ENCODE measurements around the gene EXOSC5.

- TF ChIP-seq CTCF (IDR thresholded peaks at IDR 0.05) (no peak), POLR2AphosphoS5 (IDR thresholded peaks at IDR 0.05; ENCODE audit: low read depth, low read length) (no peak), SIN3A (IDR thresholded peaks at IDR 0.05; ENCODE audit: borderline replicate concordance, insufficient read depth, low read depth, low read length) (no peak)
- TF ChIP-seq, protein P1, sequence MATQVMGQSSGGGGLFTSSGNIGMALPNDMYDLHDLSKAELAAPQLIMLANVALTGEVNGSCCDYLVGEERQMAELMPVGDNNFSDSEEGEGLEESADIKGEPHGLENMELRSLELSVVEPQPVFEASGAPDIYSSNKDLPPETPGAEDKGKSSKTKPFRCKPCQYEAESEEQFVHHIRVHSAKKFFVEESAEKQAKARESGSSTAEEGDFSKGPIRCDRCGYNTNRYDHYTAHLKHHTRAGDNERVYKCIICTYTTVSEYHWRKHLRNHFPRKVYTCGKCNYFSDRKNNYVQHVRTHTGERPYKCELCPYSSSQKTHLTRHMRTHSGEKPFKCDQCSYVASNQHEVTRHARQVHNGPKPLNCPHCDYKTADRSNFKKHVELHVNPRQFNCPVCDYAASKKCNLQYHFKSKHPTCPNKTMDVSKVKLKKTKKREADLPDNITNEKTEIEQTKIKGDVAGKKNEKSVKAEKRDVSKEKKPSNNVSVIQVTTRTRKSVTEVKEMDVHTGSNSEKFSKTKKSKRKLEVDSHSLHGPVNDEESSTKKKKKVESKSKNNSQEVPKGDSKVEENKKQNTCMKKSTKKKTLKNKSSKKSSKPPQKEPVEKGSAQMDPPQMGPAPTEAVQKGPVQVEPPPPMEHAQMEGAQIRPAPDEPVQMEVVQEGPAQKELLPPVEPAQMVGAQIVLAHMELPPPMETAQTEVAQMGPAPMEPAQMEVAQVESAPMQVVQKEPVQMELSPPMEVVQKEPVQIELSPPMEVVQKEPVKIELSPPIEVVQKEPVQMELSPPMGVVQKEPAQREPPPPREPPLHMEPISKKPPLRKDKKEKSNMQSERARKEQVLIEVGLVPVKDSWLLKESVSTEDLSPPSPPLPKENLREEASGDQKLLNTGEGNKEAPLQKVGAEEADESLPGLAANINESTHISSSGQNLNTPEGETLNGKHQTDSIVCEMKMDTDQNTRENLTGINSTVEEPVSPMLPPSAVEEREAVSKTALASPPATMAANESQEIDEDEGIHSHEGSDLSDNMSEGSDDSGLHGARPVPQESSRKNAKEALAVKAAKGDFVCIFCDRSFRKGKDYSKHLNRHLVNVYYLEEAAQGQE (IDR thresholded peaks at IDR 0.05; ENCODE audit: insufficient read depth in 1 of 2, low read depth in 2 of 2, low read length in 1 of 2), result no peak
These were observed 46.8 kb upstream of the EXOSC5 start for GRCh38 chr19:41443813-41444455.

All from Panc1 (cell line).